GM23338 (cell line): Measurements from ENCODE around the gene NMBR.

Experiments used
- CREB1 ChIP-seq: fragments of 250-450 bp; sonication (Bioruptor Pico); IDR thresholded peaks from 2 replicates; pipeline ENCODE4 v1.5.0; 2020; ENCODE audit warnings: low read depth, mild to moderate bottlenecking, moderate library complexity
- CTCF ChIP-seq, 2 experiments: fragments of 200-600 bp in 1 of 2; sonication (generic) in 1 of 2; conservative IDR thresholded peaks; 2 replicates each; pipeline versions ENCODE4 v1.5.1 to v1.6.1; 2016 to 2017; ENCODE audit warnings: antibody characterized with exemption in 2 of 2, low read depth in 2 of 2, mild to moderate bottlenecking in 2 of 2, moderate library complexity in 1 of 2
- ETS1 ChIP-seq: IDR thresholded peaks from 2 replicates; pipeline ENCODE4 v1.6.1; 2016; ENCODE audit warnings: antibody characterized with exemption
- EZH2 ChIP-seq: fragments of 200-600 bp; sonication (generic); IDR thresholded peaks from one replicate; pipeline ENCODE4 v1.8.0; 2017; ENCODE audit warnings: antibody characterized with exemption, mild to moderate bottlenecking, low read depth; ENCODE audit not compliant: unreplicated experiment
- EZH2phosphoT487 ChIP-seq: fragments of 200-600 bp; sonication (generic); IDR thresholded peaks from one replicate; pipeline ENCODE4 v1.8.1; 2018; ENCODE audit warnings: antibody characterized with exemption; ENCODE audit not compliant: unreplicated experiment
- JUNB ChIP-seq: IDR thresholded peaks from one replicate; pipeline ENCODE4 v1.6.1; 2016; ENCODE audit warnings: antibody characterized with exemption; ENCODE audit not compliant: unreplicated experiment
- NANOG ChIP-seq: IDR thresholded peaks from 2 replicates; pipeline ENCODE4 v1.6.1; 2016; ENCODE audit warnings: antibody characterized with exemption, borderline replicate concordance
- POLR2AphosphoS5 ChIP-seq: IDR thresholded peaks from 2 replicates; pipeline ENCODE4 v1.6.1; 2016; ENCODE audit warnings: antibody characterized with exemption, low read depth
- REST ChIP-seq: IDR thresholded peaks from one replicate; pipeline ENCODE4 v1.6.1; 2018; ENCODE audit warnings: antibody characterized with exemption; ENCODE audit not compliant: unreplicated experiment
- STAT1 ChIP-seq: IDR thresholded peaks from one replicate; pipeline ENCODE4 v1.6.1; 2016; ENCODE audit warnings: antibody characterized with exemption; ENCODE audit not compliant: unreplicated experiment
- ZNF114 ChIP-seq: fragments of 250-450 bp; sonication (Bioruptor Pico); IDR thresholded peaks from 2 replicates; pipeline ENCODE4 v1.5.0; 2020; ENCODE audit warnings: mild to moderate bottlenecking, moderate library complexity
- ZNF331 ChIP-seq: fragments of 250-450 bp; sonication (Bioruptor Pico); IDR thresholded peaks from 2 replicates; pipeline ENCODE4 v1.5.0; 2020; ENCODE audit warnings: low read depth, mild to moderate bottlenecking, moderate library complexity

GRCh38 chr6:142152746-142153145, 5.8 kb upstream of the NMBR start:
- TF ChIP-seq EZH2 (no peak), REST (no peak), CTCF (conservative IDR thresholded peaks at IDR 0.05; ENCODE audit: low read depth in 2 of 2) (no peak), POLR2AphosphoS5 (no peak), JUNB (no peak), ZNF331 (CRISPR knock-in tag) (no peak), EZH2phosphoT487 (no peak), NANOG (no peak), CREB1 (CRISPR knock-in tag) (no peak), STAT1 (no peak), ETS1 (no peak), ZNF114 (CRISPR knock-in tag) (no peak)
